Left lung (tissue), 10 donors: ENCODE results near the gene GATAD2A. TPM values are rescaled to one million over a fixed set of nuclear protein-coding genes. Genes with fewer than 3 reads are reported as not detected.

Source experiments
- ATAC-seq: fragments of 200-7000 bp; cut with Tn5 transposase; one replicate; pipeline ENCODE4 v1.9.1; 2020; ENCODE audit warnings: moderate library complexity
- DNase-seq, 4 donors: peaks; one replicate each; pipeline ENCODE4 v3.0.0-alpha.2; 2013 to 2020
- H3K27ac ChIP-seq, 2 donors: fragments of 200-600 bp; sonication (generic) in 1 of 2; one replicate each; pipeline versions ENCODE4 v1.5.0 to v1.8.0; 2020 to 2021
- H3K27me3 ChIP-seq, 2 donors: fragments of 200-600 bp; sonication (generic) in 1 of 2; one replicate each; pipeline versions ENCODE4 v1.5.0 to v1.8.0; 2020 to 2021
- H3K36me3 ChIP-seq, 2 donors: fragments of 200-600 bp; sonication (generic) in 1 of 2; one replicate each; pipeline versions ENCODE4 v1.5.0 to v1.8.0; 2020 to 2021
- H3K4me1 ChIP-seq, 2 donors: fragments of 200-600 bp; one replicate each; pipeline ENCODE4 v1.8.0; 2021
- H3K4me3 ChIP-seq, 2 donors: fragments of 200-600 bp; sonication (generic) in 1 of 2; one replicate each; pipeline versions ENCODE4 v1.5.0 to v1.8.0; 2020 to 2021; ENCODE audit warnings: mild to moderate bottlenecking in 1 of 2
- H3K9me3 ChIP-seq, 2 donors: fragments of 200-600 bp; sonication (generic) in 1 of 2; one replicate each; pipeline versions ENCODE4 v1.5.0 to v1.8.0; 2020 to 2021
- CTCF ChIP-seq, 2 donors: fragments of 200-600 bp; sonication (generic) in 1 of 2; IDR thresholded peaks; one replicate each; pipeline versions ENCODE4 v1.5.0 to v1.8.0; 2021; ENCODE audit warnings: antibody characterized with exemption in 2 of 2
- intact Hi-C, 2 donors: fragments of 100-400 bp; cut with DNase I; formaldehyde crosslinking; loops; one replicate each; pipeline versions ENCODE4 v1.11.2 to v1.14.2; 2022
- polyA plus RNA-seq, 6 donors: library from polyadenylated mRNA; unstranded; fragments of 120-200 nt; gene quantifications; one replicate each; pipeline ENCODE4 v1.2.1, GENCODE V29; 2013; ENCODE audit not compliant: insufficient read length in 6 of 6
- total RNA-seq, 2 donors: library from RNA; stranded (reverse); fragmentation: NEBNext Ultra II Directional; extraction: Animal tissue kit (Norgen Biotek cat#: 25700); gene quantifications; one replicate each; pipeline ENCODE4 v1.2.1, GENCODE V29; 2021
- donor health status: DM: no; HTN: yes; CAD: no.
- donor health status: DM: no; HTN: no; CAD: no.

The GATAD2A gene
- total and polyA plus RNA-seq, 8 donors: 39.3 to 97.3 (median 49.0) TPM

- intact Hi-C loops: no loop called here
- H3K9me3 ChIP-seq: no peaks in the 10 kb centered on the region
- no peak overlapping the region for H3K4me3 ChIP-seq
- peaks cover 18 to 55% of the 10 kb centered on the region in 2 donors for H3K4me1 ChIP-seq
- H3K27me3 ChIP-seq: no peaks in the 10 kb centered on the region
- H3K36me3 ChIP-seq: peaks cover 0 to 38% of the 10 kb centered on the region in 2 donors
- H3K27ac ChIP-seq: peak overlapping the region in 1 of 2 donors; percentile 86
- TF ChIP-seq CTCF (IDR thresholded peaks at IDR 0.05): no peak
- peak in 1 of 4 donors; percentile 75 for DNase-seq
- peak; percentile 29 for ATAC-seq
Observed at GRCh38 chr19:19487077-19487949, 81.8 kb downstream of the GATAD2A start.

- ATAC-seq (peak; percentile 5), DNase-seq (peak in 1 of 4 donors; percentile 50)
- Histone ChIP-seq H3K4me1 (peaks cover 18 to 55% of the 10 kb centered on the region in 2 donors), H3K36me3 (peaks cover 0 to 38% of the 10 kb centered on the region in 2 donors), H3K4me3 (no peak overlapping the region), H3K27me3 (no peaks in the 10 kb centered on the region), H3K27ac (peak overlapping the region; percentile 67 to 86), H3K9me3 (no peaks in the 10 kb centered on the region)
- intact Hi-C loops: no loop called here
- no peak for TF ChIP-seq CTCF (IDR thresholded peaks at IDR 0.05)
Observed at GRCh38 chr19:19487950-19488874, 82.7 kb downstream of the GATAD2A start.

GRCh38 chr19:19488875-19489690 lies 83.6 kb downstream of the GATAD2A start:
- Histone ChIP-seq H3K4me3 (no peak overlapping the region), H3K27me3 (no peaks in the 10 kb centered on the region), H3K27ac (peak overlapping the region; percentile 67 to 86), H3K9me3 (no peaks in the 10 kb centered on the region), H3K36me3 (peaks cover 0 to 44% of the 10 kb centered on the region in 2 donors), H3K4me1 (peaks cover 18 to 55% of the 10 kb centered on the region in 2 donors)
- no peak for TF ChIP-seq CTCF (IDR thresholded peaks at IDR 0.05)
- intact Hi-C loops: no loop called here
- peak; percentile 74 to 89 (median 86) for DNase-seq
- ATAC-seq: peak; percentile 41

GRCh38 chr19:19489804-19490204 lies 84.3 kb downstream of the GATAD2A start:
- intact Hi-C loops: loop anchor here in 1 of 2 donors (5.0 kb wide), 1 partner anchor 123 kb away; no protein-coding TSS in a partner anchor
- TF ChIP-seq CTCF (IDR thresholded peaks at IDR 0.05): no peak
- peak overlapping the region; percentile 67 to 86 for H3K27ac ChIP-seq
- no peaks in the 10 kb centered on the region for H3K9me3 ChIP-seq
- peaks cover 18 to 52% of the 10 kb centered on the region in 2 donors for H3K4me1 ChIP-seq
- H3K4me3 ChIP-seq: no peak overlapping the region
- no peaks in the 10 kb centered on the region for H3K27me3 ChIP-seq
- H3K36me3 ChIP-seq: peaks cover 0 to 51% of the 10 kb centered on the region in 2 donors
- DNase-seq (peak in 1 of 4 donors; percentile 59), ATAC-seq (peak; percentile 2)
